OCI-LY3 (cell line): ENCODE results near the gene PACRG.
"Not testable (repeated sequence)": the region's sequence is repeated elsewhere in the genome, so short reads cannot be mapped to it uniquely, and the experiment has no call there.

Source experiments
- H2AFZ ChIP-seq: fragments of 200-600, 300-600 bp; shearing (Covaris generic); 2 replicates; pipeline ENCODE4 v1.6.0; 2014; ENCODE audit warnings: antibody characterized with exemption, low read depth, low read length
- H3K27ac ChIP-seq: fragments of 200-600, 300-600 bp; sonication (generic); 2 replicates; pipeline ENCODE4 v1.5.1; 2014; ENCODE audit warnings: mild to moderate bottlenecking, low read length, moderate library complexity, mixed read lengths
- H3K27me3 ChIP-seq: fragments of 200-600, 300-600 bp; sonication (generic); 2 replicates; pipeline ENCODE4 v1.6.1; 2014; ENCODE audit warnings: low read depth, low read length, mixed read lengths
- H3K36me3 ChIP-seq: fragments of 200-600, 300-600 bp; sonication (generic); replicated peaks from 2 replicates; pipeline ENCODE3; 2014; ENCODE audit warnings: low read depth, low read length, mixed read lengths
- H3K4me1 ChIP-seq: fragments of 300-600, 200-600 bp; sonication (generic); 2 replicates; pipeline ENCODE4 v1.6.1; 2014; ENCODE audit warnings: low read length, mixed read lengths
- H3K4me2 ChIP-seq: fragments of 200-600, 300-600 bp; sonication (generic); 2 replicates; pipeline ENCODE4 v1.6.1; 2014; ENCODE audit warnings: low read length, mixed read lengths
- H3K4me3 ChIP-seq: fragments of 300-600, 200-600 bp; sonication (generic); 2 replicates; pipeline ENCODE4 v1.5.1; 2014; ENCODE audit warnings: antibody characterized with exemption, mild to moderate bottlenecking, low read length, moderate library complexity
- H3K79me2 ChIP-seq: fragments of 300-600, 200-600 bp; shearing (Covaris generic); 2 replicates; pipeline ENCODE4 v1.6.1; 2014; ENCODE audit warnings: mild to moderate bottlenecking, low read length, mixed read lengths
- H3K9ac ChIP-seq: fragments of 300-600, 200-600 bp; shearing (Covaris generic); 2 replicates; pipeline ENCODE4 v1.6.0; 2014; ENCODE audit warnings: mild to moderate bottlenecking, low read length, moderate library complexity
- H3K9me3 ChIP-seq: fragments of 200-600, 300-600 bp; shearing (Covaris generic); 2 replicates; pipeline ENCODE4 v1.6.1; 2014; ENCODE audit warnings: low read length, mixed read lengths; ENCODE audit not compliant: insufficient read depth
- H4K20me1 ChIP-seq: fragments of 200-600, 300-600 bp; sonication (generic); 2 replicates; pipeline ENCODE4 v1.6.1; 2016; ENCODE audit warnings: low read length, mixed read lengths; ENCODE audit not compliant: insufficient read depth
- EZH2phosphoT487 ChIP-seq: fragments of 200-600 bp; shearing (Covaris generic); IDR thresholded peaks from 2 replicates; pipeline ENCODE4 v1.6.1; 2018; ENCODE audit warnings: antibody characterized with exemption, mixed run types, low read depth
- TF ChIP-seq, protein P1 (sequence below): fragments of 200-600, 300-600 bp; sonication (generic); IDR thresholded peaks from 2 replicates; pipeline ENCODE4 v1.5.1; 2014; ENCODE audit warnings: antibody characterized with exemption, low read length, low read depth

The PACRG gene

DNA sequence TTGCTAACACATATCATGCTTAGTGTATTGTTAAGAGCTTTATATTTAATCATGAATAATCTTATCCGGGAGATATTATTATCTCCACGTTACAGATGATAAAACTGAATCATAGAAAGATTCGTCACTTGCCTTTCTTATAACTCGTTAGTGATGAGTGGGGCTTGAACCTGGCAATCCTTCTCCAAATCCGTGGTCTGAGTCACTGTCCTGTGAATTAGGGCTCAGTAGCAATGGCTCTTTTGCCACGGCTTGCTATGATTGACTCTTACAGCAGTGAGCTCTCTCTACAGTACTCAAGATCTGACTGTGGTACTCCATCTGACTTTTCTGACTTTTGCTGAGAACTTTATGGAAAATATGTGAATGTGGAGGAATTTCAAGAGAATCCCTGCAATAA, 246.9 kb downstream of the PACRG start:
- Histone ChIP-seq H3K9ac (no peak overlapping the region), H3K36me3 (no peaks in the 10 kb centered on the region), H4K20me1 (no peaks in the 10 kb centered on the region), H3K4me2 (no peak overlapping the region), H3K4me3 (no peak overlapping the region), H3K79me2 (no peaks in the 10 kb centered on the region), H3K27ac (no peak overlapping the region), H3K4me1 (no peaks in the 10 kb centered on the region), H3K9me3 (no peaks in the 10 kb centered on the region), H3K27me3 (no peaks in the 10 kb centered on the region), H2AFZ (no peak overlapping the region)
- TF ChIP-seq, protein P1, sequence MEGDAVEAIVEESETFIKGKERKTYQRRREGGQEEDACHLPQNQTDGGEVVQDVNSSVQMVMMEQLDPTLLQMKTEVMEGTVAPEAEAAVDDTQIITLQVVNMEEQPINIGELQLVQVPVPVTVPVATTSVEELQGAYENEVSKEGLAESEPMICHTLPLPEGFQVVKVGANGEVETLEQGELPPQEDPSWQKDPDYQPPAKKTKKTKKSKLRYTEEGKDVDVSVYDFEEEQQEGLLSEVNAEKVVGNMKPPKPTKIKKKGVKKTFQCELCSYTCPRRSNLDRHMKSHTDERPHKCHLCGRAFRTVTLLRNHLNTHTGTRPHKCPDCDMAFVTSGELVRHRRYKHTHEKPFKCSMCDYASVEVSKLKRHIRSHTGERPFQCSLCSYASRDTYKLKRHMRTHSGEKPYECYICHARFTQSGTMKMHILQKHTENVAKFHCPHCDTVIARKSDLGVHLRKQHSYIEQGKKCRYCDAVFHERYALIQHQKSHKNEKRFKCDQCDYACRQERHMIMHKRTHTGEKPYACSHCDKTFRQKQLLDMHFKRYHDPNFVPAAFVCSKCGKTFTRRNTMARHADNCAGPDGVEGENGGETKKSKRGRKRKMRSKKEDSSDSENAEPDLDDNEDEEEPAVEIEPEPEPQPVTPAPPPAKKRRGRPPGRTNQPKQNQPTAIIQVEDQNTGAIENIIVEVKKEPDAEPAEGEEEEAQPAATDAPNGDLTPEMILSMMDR: no peak
- TF ChIP-seq EZH2phosphoT487: no peak

DNA sequence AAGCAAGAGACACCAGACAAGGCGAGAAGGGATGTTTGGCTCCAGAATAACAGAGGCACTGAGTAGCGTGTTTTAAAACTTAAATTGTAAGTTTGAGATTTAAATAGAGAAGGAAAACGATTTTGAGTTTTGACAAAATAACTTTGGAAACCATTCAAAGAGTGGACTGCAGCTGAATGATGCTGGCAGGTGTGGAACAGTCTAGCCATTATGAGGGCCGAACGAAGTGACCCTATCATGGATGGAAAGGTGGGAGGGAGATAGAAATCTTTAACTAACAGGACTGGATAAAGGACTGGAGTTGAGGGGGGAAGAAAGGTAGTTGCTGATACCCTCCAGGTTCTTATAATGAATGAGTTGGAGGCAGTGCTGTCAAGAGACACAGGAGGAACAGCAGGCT, 248.4 kb downstream of the PACRG start:
- Histone ChIP-seq H3K9ac (no peak overlapping the region), H3K9me3 (no peaks in the 10 kb centered on the region), H2AFZ (no peak overlapping the region), H3K27me3 (no peaks in the 10 kb centered on the region), H4K20me1 (no peaks in the 10 kb centered on the region), H3K4me1 (no peaks in the 10 kb centered on the region), H3K36me3 (no peaks in the 10 kb centered on the region), H3K4me2 (no peak overlapping the region), H3K27ac (no peak overlapping the region), H3K4me3 (no peak overlapping the region), H3K79me2 (no peaks in the 10 kb centered on the region)
- TF ChIP-seq EZH2phosphoT487: no peak
- TF ChIP-seq, protein P1: no peak

DNA sequence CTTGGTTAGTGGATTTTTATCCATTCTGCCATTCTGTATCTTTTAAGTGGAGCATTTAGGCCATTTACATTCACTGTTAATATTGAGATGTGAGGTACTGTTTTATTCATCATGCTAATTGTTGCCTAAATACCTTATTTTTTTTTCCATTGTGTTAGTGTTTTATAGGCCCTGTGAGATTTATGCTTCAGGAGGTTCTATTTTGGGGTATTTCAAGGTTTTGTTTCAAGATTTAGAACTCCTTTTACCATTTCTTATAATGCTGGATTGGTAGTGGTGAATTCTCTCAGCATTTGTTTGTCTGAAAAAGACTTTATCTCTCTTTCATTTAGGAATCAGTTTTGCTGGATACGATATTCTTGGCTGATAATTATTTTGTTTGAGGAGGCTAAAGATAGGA, 255.5 kb downstream of the PACRG start:
- H3K4me2 ChIP-seq, H3K36me3 ChIP-seq, H3K9me3 ChIP-seq, H3K4me3 ChIP-seq, H3K9ac ChIP-seq, H2AFZ ChIP-seq, H4K20me1 ChIP-seq, H3K27me3 ChIP-seq, H3K4me1 ChIP-seq, H3K79me2 ChIP-seq, H3K27ac ChIP-seq: not testable (repeated sequence)

DNA sequence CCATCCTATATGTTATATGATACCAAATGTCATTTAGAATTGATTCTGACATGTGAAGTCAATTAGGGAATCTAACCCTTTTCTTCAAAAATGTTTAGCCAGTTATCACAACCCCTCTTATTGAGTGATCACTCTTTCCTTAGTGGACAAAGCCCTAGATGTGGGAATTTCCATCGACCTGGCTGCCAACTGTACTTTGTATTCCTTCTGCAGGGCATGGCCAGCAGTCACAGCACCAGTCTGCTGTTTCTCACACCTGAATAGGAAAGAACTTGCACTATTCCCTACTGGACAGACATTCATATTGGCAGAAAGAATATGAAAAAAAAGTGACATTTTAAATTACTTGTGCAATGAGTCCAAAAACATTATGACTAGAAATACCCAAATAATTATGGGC, 271.0 kb downstream of the PACRG start:
- Histone ChIP-seq H3K79me2 (no peaks in the 10 kb centered on the region), H2AFZ (no peak overlapping the region), H3K27me3 (no peaks in the 10 kb centered on the region; the same call in 1 of the 2 replicates), H3K9me3 (no peaks in the 10 kb centered on the region), H3K36me3 (no peaks in the 10 kb centered on the region), H3K4me1 (peaks cover 2% of the 10 kb centered on the region; the same call in 1 of the 2 replicates), H4K20me1 (no peaks in the 10 kb centered on the region), H3K4me3 (no peak overlapping the region), H3K4me2 (no peak overlapping the region), H3K27ac (no peak overlapping the region), H3K9ac (no peak overlapping the region)
- TF ChIP-seq, protein P1: no peak

DNA sequence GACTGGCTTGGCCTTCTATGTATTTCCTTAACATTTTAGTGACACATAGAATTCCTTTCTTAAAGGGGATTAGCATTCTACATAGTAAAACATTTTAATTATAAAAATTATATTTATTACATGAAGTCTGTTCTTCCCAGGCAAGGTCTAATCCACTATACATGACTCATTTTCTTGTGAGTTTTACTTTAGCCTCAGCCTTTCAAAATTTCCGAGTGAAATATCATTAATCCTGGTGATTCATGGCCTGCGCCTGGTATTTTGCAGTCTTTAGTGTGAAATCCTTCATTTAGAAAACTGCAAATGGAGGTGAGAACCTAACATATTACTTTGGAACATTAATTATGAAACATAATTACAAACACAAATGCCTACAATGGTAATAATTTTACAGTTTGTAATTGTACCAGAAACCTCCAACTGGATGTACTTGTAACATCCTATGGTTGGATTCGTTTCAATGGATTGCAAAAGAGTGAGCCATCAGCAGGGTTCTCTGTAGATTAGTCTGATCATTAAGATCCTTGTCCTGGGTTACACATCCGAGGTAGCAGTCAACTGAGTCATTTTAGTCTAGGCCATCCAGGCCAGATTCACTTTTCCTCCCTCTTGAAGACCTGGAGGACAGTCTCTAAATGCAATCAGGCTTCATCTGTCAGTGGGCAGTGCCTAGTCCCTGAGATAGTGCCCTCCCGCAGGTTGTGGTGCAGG, 272.0 kb downstream of the PACRG start:
- no peak overlapping the region for H3K27ac ChIP-seq
- H3K9me3 ChIP-seq: no peaks in the 10 kb centered on the region
- H3K4me2 ChIP-seq: no peak overlapping the region
- no peak overlapping the region for H3K9ac ChIP-seq
- H3K27me3 ChIP-seq: no peaks in the 10 kb centered on the region; the same call in 1 of the 2 replicates
- H3K4me3 ChIP-seq: no peak overlapping the region
- peaks cover 2% of the 10 kb centered on the region; the same call in 1 of the 2 replicates for H3K4me1 ChIP-seq
- no peaks in the 10 kb centered on the region for H3K79me2 ChIP-seq
- H2AFZ ChIP-seq: no peak overlapping the region
- H3K36me3 ChIP-seq: no peaks in the 10 kb centered on the region
- H4K20me1 ChIP-seq: no peaks in the 10 kb centered on the region
- TF ChIP-seq, protein P1: no peak
- TF ChIP-seq EZH2phosphoT487: no peak
